ENCODE results near the gene MB. TPM values are rescaled to one million over a fixed set of nuclear protein-coding genes. Genes with fewer than 3 reads are reported as not detected.

The MB gene
- polyA plus RNA-seq, 4 donors, result not detected

DNA sequence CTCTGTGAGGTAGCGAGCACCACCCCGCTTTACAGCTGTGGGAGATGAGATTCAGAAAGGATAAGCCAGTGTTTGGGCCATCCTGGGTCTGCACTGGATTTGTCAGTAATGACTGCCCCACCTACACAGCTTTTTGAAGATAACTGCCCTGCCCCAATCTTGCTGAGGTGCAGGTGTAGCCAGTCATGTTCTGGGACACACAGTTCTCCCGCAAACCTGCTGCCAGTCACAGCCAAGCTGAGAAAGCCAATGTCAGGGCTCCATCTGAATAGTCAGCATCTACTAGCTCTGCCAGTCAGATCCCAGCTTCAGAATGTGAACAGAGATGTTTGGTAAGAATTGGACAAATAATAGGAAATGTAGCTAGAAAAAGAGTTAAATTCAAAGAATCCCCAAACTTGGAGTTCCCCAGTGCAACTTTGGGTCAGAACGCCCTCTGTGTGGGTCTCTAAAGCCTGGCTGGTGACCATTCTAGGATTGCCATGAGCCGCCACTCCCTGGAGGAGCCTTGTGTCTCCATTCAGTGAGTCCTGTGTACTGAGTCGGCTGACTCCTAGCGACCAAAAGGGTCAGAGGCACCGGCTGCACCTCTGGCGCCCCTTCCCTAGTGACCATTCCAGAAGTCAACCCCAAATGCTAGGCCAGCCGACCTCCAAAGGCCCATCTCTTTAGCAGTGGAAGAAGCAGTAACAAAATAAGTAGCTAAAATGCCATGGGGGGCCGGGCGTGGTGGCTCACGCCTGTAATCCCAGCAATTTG, 2.4 kb upstream of the MB start:
- DNase-seq (ENCODE audit: low read depth in 4 of 4, low spot score in 3 of 4), result no peak

- no peak for DNase-seq (ENCODE audit: low read depth in 4 of 4, low spot score in 3 of 4)
Observed at GRCh38 chr22:35618427-35619223, 1.5 kb upstream of the MB start.

DNA sequence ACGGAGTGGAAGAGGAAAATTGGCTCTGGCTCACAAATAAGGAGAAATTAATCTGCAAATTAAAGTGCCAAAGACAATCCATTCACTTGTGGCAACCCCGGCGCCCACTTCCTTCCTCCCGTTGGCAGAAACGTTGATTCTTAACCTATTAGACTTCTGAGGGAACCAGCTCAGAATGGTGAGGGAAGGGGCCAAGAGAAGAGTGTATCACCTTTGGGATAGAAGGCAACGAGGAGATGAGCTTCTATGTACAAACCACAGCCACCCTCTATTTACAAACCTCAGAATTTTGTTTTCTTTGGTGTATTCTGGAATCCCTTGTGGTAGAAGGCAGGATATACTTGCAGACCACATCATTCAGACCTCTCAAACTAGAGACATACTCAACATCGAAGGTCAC, 1.1 kb downstream of the MB start:
- DNase-seq (ENCODE audit: low read depth in 4 of 4, low spot score in 3 of 4), result no peak

DNA sequence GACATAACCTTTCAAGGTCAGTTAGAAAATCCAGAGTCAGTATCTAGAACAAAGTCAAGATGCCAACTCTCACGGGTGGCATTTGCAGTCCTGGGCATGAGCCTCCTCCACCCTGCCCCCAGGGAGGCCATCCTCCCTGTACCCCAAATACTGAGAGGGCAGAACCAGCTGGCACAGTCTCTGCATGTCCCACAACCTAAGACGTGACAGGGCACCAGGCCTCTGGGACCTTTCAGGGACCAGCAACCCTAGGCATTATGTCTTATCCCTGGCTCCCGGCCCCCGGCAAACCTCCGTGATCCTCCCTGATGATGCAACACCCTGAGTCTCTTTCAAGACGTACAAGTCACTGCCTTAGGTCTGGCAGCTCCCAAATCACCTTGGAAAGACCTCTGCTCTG, 2.0 kb downstream of the MB start:
- no peak for DNase-seq (ENCODE audit: low read depth in 4 of 4, low spot score in 3 of 4)

DNA sequence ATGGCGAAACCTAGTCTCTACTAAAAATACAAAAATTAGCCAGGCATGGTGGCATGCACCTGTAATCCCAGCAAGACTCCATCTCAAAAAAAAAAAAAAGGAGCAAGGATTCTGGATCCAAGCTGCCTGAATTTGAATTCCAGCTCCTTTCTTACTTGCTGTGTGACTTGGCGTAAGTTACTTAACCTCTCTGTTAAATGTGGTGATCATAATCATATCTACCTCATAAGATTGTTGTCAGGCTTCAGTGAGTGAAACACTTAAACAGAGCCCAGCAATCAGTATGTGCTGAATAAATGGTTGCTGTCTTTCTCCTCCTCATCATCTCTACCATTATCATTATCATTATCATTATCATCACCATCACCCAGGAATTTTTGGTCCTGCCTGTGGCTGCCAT, 2.7 kb downstream of the MB start:
- no peak for DNase-seq (ENCODE audit: low read depth in 4 of 4, low spot score in 3 of 4)

- DNase-seq (ENCODE audit: low read depth in 4 of 4, low spot score in 3 of 4), result no peak
Observed at GRCh38 chr22:35612903-35613302, 4.2 kb downstream of the MB start.

GRCh38 chr22:35611891-35612576, 5.1 kb downstream of the MB start:
- DNase-seq (ENCODE audit: low read depth in 4 of 4, low spot score in 3 of 4), result no peak

- no peak for DNase-seq (ENCODE audit: low read depth in 4 of 4, low spot score in 3 of 4)
Observed at GRCh38 chr22:35611200-35611890, 5.8 kb downstream of the MB start.

GRCh38 chr22:35610741-35611140, 6.4 kb downstream of the MB start:
- DNase-seq (ENCODE audit: low read depth in 4 of 4, low spot score in 3 of 4), result no peak

DNA sequence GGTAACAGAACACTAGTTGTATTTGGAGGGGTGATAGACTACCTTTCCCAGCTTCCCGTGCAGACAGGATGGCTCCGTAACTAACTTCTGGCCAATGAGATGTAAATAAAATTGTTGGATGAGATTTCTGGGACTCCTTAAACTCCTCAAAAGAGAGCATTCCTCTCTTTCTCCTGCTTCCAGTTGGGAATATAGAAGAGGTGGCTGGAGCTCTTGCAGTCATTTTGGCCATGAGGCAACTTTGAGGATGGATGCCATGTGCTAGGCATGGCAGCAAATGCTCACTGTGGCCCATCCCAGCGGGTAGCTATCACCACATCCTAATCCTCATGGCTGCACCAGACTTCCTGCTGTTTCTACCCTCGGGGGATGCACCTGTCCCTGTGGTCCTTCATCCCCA, 7.4 kb downstream of the MB start:
- DNase-seq (ENCODE audit: low read depth in 4 of 4, low spot score in 3 of 4), result no peak

GRCh38 chr22:35609261-35609660, 7.9 kb downstream of the MB start:
- DNase-seq (ENCODE audit: low read depth in 4 of 4, low spot score in 3 of 4), result no peak

- no peak for DNase-seq (ENCODE audit: low read depth in 4 of 4, low spot score in 3 of 4)
Observed at GRCh38 chr22:35608088-35608487, 9.0 kb downstream of the MB start.

DNA sequence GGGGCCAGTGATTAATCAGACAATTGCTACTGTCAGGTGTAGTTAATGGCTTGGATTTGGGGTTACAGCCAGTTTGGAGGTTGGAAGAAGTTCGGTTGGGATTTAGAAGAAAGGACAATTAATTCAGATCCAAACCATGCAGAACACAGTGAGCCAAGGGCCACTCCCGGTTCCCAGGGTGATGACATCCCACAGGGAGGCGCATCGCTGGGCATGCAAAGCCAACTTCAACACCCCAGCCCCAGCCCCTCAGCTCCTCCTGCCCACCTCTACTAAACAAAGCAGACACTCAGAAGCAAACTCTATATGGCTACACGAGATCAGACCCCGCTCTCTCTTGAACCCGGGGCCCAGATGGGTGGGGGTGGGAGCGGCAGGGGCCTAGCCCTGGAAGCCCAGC, 10.2 kb downstream of the MB start:
- DNase-seq (ENCODE audit: low read depth in 4 of 4, low spot score in 3 of 4), result no peak

- no peak for DNase-seq (ENCODE audit: low read depth in 4 of 4, low spot score in 3 of 4)
Observed at GRCh38 chr22:35605851-35606481, 11.2 kb downstream of the MB start.

- DNase-seq (ENCODE audit: low read depth in 4 of 4, low spot score in 3 of 4), result no peak
Observed at GRCh38 chr22:35605369-35605680, 11.8 kb downstream of the MB start.

DNA sequence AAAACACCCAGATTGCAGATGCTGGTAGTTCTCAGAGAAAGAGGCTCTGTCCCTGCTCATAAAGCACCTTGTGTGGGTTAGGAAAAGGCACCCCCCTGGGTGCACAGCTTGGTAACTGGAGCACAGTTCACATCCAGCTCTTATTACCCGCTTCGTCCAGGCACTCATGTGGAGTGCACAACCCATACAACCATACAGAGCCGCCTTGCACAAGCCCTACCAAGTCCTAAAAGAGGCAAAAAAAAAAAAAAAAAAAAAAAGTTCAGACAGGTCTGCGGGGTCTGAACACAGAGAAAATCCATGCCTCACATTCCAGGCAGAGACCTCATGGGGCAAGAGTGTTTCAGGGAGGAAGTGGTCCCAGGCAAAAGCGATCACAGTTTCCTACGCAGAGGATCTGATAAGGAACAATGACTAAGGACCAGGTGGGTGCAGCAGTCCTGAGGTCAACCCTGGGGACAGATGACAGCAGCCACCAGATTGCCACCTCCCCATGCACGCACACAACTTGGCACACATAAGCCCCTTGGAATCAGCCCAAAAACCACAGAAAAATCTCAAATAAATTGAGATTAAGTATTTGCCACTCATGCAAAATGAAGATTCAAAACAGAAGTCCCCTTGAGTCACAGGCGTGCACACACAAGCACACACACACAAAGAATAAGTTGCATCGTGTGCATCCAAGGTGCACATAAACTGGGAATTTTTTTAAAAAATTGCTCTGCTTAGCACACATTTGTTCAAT, 12.3 kb downstream of the MB start:
- DNase-seq (ENCODE audit: low read depth in 4 of 4, low spot score in 3 of 4), result no peak

GRCh38 chr22:35601743-35602615, 15.2 kb downstream of the MB start:
- no peak for DNase-seq (ENCODE audit: low read depth in 4 of 4, low spot score in 3 of 4)

DNA sequence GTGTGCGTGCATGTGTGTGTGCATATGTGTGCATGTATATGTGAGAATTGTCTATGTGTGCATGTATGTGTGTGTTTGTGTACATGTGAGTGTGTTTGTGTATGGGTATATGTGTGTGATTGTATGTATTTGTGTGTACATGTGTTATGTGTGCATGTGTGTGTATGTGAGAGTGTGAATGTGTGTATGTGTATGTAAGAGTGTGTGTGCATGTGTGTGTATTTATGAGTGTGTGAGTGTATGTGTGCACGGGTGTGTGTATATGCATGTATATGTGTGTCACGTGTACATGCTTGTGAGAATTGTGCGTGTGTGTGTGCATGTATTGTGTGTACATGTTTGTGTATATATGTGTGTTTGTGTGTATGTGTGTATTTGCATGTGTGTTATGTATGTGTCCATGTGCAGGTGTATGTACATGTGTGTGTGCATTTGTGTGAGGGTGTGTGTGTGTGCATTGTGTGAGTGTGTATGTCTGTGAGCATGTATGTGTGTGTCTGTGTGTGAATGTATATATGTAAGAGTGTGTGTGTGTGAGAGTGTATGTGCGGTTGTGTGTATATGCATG, 16.0 kb downstream of the MB start:
- DNase-seq (ENCODE audit: low read depth in 4 of 4, low spot score in 3 of 4), result no peak

DNA sequence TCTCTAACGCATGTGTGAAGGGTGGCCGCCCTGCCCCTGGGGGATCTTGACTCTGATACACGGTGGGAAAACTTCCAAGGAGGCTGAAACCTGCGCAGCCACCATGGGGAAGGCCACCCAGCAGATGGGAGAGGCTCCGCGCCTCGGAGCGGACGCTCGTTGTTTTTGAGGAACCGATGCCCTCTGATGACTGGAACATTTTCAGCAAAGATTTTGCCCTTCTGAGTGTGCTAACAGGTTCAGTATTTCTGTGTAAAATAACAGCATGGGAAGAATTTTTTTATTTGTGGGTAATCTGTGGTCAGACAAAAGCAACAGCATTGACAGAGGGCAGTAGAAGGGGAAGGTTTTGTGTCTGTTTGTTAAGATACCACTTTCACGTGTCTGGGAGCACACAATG, 16.7 kb downstream of the MB start:
- no peak for DNase-seq (ENCODE audit: low read depth in 4 of 4, low spot score in 3 of 4)

Measured in left renal pelvis (tissue), 4 donors.